Panc1 (cell line): ENCODE results near the gene ZC3H18. TPM values are rescaled to one million over a fixed set of nuclear protein-coding genes. Genes with fewer than 3 reads are reported as not detected.

Experiments
- ATAC-seq: fragments of 200-7000 bp; cut with Tn5 transposase; 2 replicates; pipeline ENCODE4 v1.9.1; 2020; ENCODE audit warnings: mild to moderate bottlenecking, moderate library complexity
- BruUV-seq: library from RNA; stranded (reverse); fragments of 400-500 nt; replicated peaks from 2 replicates; lab custom pipeline; 2021; lab: Mats Ljungman, UMichigan
- CTCF ChIA-PET: fragments of 300-600 bp; sonication (Branson Sonifier 250); formaldehyde crosslinking; loops from one replicate; lab custom pipeline; 2022; ENCODE audit warnings: antibody characterized with exemption; lab: Charles Lee
- POLR2A ChIA-PET: fragments of 300-600 bp; sonication (Branson Sonifier 250); formaldehyde crosslinking; loops from one replicate; lab custom pipeline; 2022; ENCODE audit warnings: antibody characterized with exemption; lab: Charles Lee
- DNase-seq: peaks from one replicate; pipeline ENCODE4 v3.0.0-alpha.2; 2010; ENCODE audit warnings: low read depth, low spot score
- H3K27ac ChIP-seq: 2 replicates; pipeline ENCODE4 v1.5.1; 2011; ENCODE audit warnings: mild to moderate bottlenecking, low read length, inconsistent platforms
- H3K27me3 ChIP-seq: fragments of 200-500 bp; sonication (Bioruptor generic); 2 replicates; pipeline ENCODE4 v1.6.0; 2014; ENCODE audit warnings: low read length, inconsistent platforms; ENCODE audit not compliant: control insufficient read depth, insufficient read depth
- H3K36me3 ChIP-seq: fragments of 200-500 bp; sonication (Bioruptor generic); 2 replicates; pipeline ENCODE4 v1.5.1; 2014; ENCODE audit warnings: inconsistent platforms, mild to moderate bottlenecking, low read length, moderate library complexity; ENCODE audit not compliant: control insufficient read depth, insufficient read depth
- H3K4me1 ChIP-seq: 2 replicates; pipeline ENCODE4 v1.5.1; 2011; ENCODE audit warnings: inconsistent platforms, mild to moderate bottlenecking, low read length, moderate library complexity; ENCODE audit not compliant: control insufficient read depth, insufficient read depth
- H3K4me3 ChIP-seq, 2 experiments: 2 replicates each; pipeline ENCODE4 v1.5.1; 2011 to 2012; ENCODE audit warnings: low read depth in 2 of 2, low read length in 2 of 2, mild to moderate bottlenecking in 2 of 2, inconsistent platforms in 1 of 2, moderate library complexity in 1 of 2
- H3K9me3 ChIP-seq: fragments of 200-500 bp; sonication (Bioruptor generic); 2 replicates; pipeline ENCODE4 v1.5.1; 2014; ENCODE audit warnings: low read depth, mild to moderate bottlenecking, inconsistent platforms, low read length, moderate library complexity; ENCODE audit not compliant: control insufficient read depth, insufficient read depth
- POLR2AphosphoS5 ChIP-seq: IDR thresholded peaks from 2 replicates; pipeline ENCODE4 v1.6.1; 2012; ENCODE audit warnings: mild to moderate bottlenecking, low read depth, low read length, moderate library complexity
- SIN3A ChIP-seq: IDR thresholded peaks from 2 replicates; pipeline ENCODE4 v1.6.1; 2012; ENCODE audit warnings: low read depth, mild to moderate bottlenecking, low read length, moderate library complexity, borderline replicate concordance; ENCODE audit not compliant: insufficient read depth
- TCF7L2 ChIP-seq: IDR thresholded peaks from 2 replicates; pipeline ENCODE4 v1.6.1; 2011; ENCODE audit warnings: mild to moderate bottlenecking, low read depth, low read length, inconsistent platforms
- in situ Hi-C: cut with HindIII; loops from 2 replicates; pipeline ENCODE4 v1.10.0; 2016; ENCODE audit warnings: low sequenced_read_pairs, low pct_unique_long_range_greater_than_20kb
- intact Hi-C: fragments of 100-400 bp; cut with micrococcal nuclease; formaldehyde crosslinking; loops from one replicate; pipeline ENCODE4 v1.10.0; 2022; ENCODE audit not compliant: unreplicated experiment
- total RNA-seq: library from RNA; stranded (reverse); gene quantifications from one replicate; pipeline ENCODE4 v1.2.1, GENCODE V29; 2021; ENCODE audit not compliant: unreplicated experiment
- TF ChIP-seq, protein P1 (sequence below): fragments of 450-650 bp; IDR thresholded peaks from 2 replicates; pipeline ENCODE4 v1.5.1; 2017; ENCODE audit warnings: mild to moderate bottlenecking
- TF ChIP-seq, protein P2 (sequence below), 2 experiments: IDR thresholded peaks; 2 replicates each; pipeline ENCODE4 v1.6.1; 2011 to 2012; ENCODE audit warnings: low read depth in 2 of 2, control low read depth in 1 of 2, low read length in 1 of 2, mild to moderate bottlenecking in 1 of 2, moderate library complexity in 1 of 2; ENCODE audit not compliant: insufficient read depth in 1 of 2

Gene ZC3H18
- total RNA-seq, 1 experiment from 2014 or later = 45.9 TPM

DNA sequence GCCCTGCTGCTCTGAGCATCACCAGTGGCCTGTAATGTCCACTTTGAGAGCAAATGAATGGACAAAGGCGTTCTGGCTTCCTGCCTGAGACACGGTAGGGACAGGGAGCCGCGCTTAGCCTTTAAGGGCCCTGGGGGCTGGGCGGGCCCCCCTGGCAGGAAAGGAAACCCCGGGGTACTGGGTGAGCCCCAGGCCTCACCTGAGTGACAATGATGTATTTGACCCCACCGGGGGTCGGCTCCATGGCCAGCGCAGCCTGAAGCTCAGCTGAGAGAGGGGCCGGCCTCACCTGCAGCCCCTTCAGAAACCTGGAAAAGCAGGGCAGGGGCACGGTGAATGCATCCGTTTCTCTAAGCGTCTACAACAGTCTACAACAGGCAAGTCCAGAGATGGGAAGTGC is 82.9 kb downstream of the ZC3H18 start:
- in situ Hi-C loops (no loop called here), intact Hi-C loops (no loop called here)
- TF ChIP-seq, protein P1, sequence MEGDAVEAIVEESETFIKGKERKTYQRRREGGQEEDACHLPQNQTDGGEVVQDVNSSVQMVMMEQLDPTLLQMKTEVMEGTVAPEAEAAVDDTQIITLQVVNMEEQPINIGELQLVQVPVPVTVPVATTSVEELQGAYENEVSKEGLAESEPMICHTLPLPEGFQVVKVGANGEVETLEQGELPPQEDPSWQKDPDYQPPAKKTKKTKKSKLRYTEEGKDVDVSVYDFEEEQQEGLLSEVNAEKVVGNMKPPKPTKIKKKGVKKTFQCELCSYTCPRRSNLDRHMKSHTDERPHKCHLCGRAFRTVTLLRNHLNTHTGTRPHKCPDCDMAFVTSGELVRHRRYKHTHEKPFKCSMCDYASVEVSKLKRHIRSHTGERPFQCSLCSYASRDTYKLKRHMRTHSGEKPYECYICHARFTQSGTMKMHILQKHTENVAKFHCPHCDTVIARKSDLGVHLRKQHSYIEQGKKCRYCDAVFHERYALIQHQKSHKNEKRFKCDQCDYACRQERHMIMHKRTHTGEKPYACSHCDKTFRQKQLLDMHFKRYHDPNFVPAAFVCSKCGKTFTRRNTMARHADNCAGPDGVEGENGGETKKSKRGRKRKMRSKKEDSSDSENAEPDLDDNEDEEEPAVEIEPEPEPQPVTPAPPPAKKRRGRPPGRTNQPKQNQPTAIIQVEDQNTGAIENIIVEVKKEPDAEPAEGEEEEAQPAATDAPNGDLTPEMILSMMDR = no peak
- TF ChIP-seq SIN3A = no peak
- TF ChIP-seq TCF7L2 = no peak
- TF ChIP-seq POLR2AphosphoS5 = no peak
- TF ChIP-seq, protein P2, sequence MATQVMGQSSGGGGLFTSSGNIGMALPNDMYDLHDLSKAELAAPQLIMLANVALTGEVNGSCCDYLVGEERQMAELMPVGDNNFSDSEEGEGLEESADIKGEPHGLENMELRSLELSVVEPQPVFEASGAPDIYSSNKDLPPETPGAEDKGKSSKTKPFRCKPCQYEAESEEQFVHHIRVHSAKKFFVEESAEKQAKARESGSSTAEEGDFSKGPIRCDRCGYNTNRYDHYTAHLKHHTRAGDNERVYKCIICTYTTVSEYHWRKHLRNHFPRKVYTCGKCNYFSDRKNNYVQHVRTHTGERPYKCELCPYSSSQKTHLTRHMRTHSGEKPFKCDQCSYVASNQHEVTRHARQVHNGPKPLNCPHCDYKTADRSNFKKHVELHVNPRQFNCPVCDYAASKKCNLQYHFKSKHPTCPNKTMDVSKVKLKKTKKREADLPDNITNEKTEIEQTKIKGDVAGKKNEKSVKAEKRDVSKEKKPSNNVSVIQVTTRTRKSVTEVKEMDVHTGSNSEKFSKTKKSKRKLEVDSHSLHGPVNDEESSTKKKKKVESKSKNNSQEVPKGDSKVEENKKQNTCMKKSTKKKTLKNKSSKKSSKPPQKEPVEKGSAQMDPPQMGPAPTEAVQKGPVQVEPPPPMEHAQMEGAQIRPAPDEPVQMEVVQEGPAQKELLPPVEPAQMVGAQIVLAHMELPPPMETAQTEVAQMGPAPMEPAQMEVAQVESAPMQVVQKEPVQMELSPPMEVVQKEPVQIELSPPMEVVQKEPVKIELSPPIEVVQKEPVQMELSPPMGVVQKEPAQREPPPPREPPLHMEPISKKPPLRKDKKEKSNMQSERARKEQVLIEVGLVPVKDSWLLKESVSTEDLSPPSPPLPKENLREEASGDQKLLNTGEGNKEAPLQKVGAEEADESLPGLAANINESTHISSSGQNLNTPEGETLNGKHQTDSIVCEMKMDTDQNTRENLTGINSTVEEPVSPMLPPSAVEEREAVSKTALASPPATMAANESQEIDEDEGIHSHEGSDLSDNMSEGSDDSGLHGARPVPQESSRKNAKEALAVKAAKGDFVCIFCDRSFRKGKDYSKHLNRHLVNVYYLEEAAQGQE (IDR thresholded peaks at IDR 0.05; ENCODE audit: insufficient read depth in 1 of 2, low read depth in 2 of 2, low read length in 1 of 2) = no peak
- ChIA-PET CTCF (no interaction called here), POLR2A (no interaction called here)
- ATAC-seq (no peak), DNase-seq (no peak)
- peaks cover 14% of the 10 kb centered on the region for H3K4me1 ChIP-seq
- H3K4me3 ChIP-seq = no peak overlapping the region
- no peaks in the 10 kb centered on the region for H3K27me3 ChIP-seq
- no peaks in the 10 kb centered on the region for H3K9me3 ChIP-seq
- no peak overlapping the region for H3K27ac ChIP-seq
- no TSS peak for BruUV-seq
- H3K36me3 ChIP-seq = peaks cover 6% of the 10 kb centered on the region; the same call in 1 of the 2 replicates

DNA sequence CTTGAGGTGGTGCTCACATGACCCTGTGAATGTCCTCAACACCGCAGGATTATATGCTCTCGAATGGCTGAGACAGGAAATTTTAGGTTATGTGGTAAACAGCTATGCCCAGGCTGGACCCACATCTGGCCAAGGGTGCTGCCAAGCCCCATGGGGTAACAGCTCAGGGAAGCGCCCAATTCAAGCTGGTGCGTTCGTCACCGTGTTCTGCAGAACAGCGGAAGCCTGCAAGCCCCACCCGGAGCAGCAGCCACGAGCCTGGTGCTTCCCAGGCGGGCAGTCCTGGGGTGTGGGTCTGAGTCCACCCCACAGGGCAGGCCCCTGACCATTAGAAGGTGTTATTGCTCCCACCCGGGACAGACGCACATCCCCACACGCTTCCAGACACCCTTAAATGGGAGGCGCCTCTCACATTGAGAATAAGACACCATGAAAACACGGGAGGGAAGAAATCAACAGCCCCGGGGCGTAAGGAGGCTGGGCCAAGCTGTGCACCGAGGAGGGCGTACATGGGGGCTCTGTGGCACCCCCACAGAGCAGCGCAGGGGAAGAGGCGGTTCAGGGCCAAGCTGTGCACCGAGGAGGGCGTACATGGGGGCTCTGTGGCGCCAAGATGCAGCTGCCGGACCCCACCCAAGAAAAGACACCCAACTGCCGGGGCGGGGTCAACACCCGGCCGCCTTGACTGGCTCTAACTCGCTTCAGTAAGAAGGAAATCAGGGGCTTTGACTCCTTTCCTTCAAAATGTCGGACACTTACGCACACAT is 83.6 kb downstream of the ZC3H18 start:
- CTCF ChIA-PET = no interaction called here
- intact Hi-C loops = no loop called here

More for the DNA sequence above, 83.6 kb downstream of the ZC3H18 start:
- ATAC-seq = no peak
- Histone ChIP-seq H3K4me1 (peaks cover 14% of the 10 kb centered on the region), H3K27me3 (no peaks in the 10 kb centered on the region), H3K27ac (no peak overlapping the region), H3K4me3 (no peak overlapping the region), H3K9me3 (no peaks in the 10 kb centered on the region), H3K36me3 (peaks cover 6% of the 10 kb centered on the region; the same call in 1 of the 2 replicates)
- BruUV-seq = no TSS peak
- in situ Hi-C loops = no loop called here
- TF ChIP-seq POLR2AphosphoS5 (no peak), SIN3A (no peak), TCF7L2 (no peak)
- TF ChIP-seq, protein P2 (IDR thresholded peaks at IDR 0.05; ENCODE audit: insufficient read depth in 1 of 2, low read depth in 2 of 2, low read length in 1 of 2) = no peak
- TF ChIP-seq, protein P1 = no peak
- POLR2A ChIA-PET = no interaction called here
- no peak for DNase-seq
